RPMI7951 (cell line): Measurements from ENCODE around the gene CEMIP. TPM values are rescaled to one million over a fixed set of nuclear protein-coding genes. Genes with fewer than 3 reads are reported as not detected.

Experiments used
- DNase-seq: peaks from one replicate; pipeline ENCODE4 v3.0.0-alpha.2; 2012; ENCODE audit warnings: low read depth
- total RNA-seq: library from RNA; depleted of rRNA; stranded (reverse); fragments of >200 nt; shearing (Covaris generic); gene quantifications from 2 replicates; pipeline ENCODE4 v1.2.3, GENCODE V29; 2014

The CEMIP gene
- total RNA-seq, 1 experiment from 2014 or later: 1.1 TPM

- DNase-seq: no peak
These were observed 67.1 kb downstream of the CEMIP start for GRCh38 chr15:80846031-80846815.

- DNase-seq: peak; percentile 97
These were observed 70.1 kb downstream of the CEMIP start for GRCh38 chr15:80849308-80849707.

- no peak for DNase-seq
These were observed 71.8 kb downstream of the CEMIP start for GRCh38 chr15:80850941-80851451.

GRCh38 chr15:80852676-80853075, 73.5 kb downstream of the CEMIP start:
- no peak for DNase-seq

GRCh38 chr15:80854104-80854503, 74.9 kb downstream of the CEMIP start:
- DNase-seq: no peak

GRCh38 chr15:80855206-80855605, 76.0 kb downstream of the CEMIP start:
- DNase-seq: no peak

DNA sequence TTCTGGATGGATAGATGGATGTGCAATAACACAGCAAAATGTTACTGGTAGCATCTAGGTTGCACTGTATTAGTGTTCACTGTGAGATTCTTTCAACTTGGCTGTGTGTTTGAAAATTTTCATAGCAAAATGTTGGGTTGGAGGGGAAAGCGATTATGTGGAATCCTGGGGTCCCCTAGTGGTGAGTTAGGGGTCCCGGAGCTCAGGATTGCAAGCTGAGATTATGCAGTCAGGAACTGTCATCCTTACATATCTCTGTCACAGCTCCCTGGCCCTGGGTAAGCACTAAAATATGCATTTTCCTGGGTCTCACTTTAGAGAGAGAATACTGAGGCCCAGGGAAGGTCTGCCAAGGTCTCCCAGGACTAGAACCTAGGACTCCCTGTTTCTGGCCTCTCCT, 77.2 kb downstream of the CEMIP start:
- no peak for DNase-seq

DNA sequence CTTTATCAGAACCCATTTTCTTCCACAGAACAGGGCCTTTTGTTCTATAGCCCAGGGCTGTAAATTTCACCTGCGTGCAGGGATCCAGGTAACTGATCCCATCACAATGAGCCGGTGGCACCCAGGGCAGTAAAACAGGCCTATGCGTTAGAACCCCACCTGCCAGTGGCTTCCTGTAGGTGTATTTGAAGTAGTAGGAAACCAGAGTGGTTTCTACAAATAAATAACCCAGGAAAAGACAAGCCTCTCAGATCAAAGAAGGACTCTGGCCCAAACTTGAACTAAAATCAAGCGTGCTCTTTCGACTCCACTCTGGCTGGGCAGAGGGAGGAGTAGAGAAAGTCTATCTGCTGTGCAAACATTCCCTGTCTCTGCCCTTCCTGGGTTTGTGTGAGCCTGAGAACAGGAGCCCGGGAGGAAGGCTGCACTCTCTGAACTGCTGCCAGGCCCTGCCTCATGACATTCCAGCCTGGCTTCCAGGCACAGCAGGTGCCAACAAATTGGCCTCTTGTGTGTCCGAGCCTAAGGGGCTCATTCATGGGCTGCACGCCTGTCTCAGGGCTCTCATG, 77.7 kb downstream of the CEMIP start:
- DNase-seq: peak; percentile 28

DNA sequence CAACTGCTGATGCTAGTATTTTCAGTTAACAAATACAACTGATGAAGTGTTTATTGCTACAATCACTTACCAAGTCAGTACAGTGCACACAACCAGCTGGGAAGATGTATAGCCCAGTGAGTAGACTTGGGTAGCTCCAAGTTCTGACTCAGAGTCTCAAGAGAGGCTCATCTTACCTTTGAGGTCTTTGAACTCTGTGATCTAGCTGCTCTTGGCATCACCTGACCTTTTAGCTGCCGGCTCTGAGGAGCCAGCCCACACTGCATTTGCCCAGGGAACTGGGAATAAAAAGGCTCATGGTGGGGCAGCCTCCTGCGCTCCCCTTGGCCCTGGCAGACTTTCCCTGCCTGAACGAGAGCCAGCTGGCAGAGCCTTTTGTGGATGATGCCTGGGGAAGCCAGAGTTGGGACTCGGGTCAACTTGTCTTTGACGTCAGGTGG, 82.6 kb downstream of the CEMIP start:
- DNase-seq: no peak

- DNase-seq: no peak
These were observed 85.5 kb downstream of the CEMIP start for GRCh38 chr15:80864666-80865065.

DNA sequence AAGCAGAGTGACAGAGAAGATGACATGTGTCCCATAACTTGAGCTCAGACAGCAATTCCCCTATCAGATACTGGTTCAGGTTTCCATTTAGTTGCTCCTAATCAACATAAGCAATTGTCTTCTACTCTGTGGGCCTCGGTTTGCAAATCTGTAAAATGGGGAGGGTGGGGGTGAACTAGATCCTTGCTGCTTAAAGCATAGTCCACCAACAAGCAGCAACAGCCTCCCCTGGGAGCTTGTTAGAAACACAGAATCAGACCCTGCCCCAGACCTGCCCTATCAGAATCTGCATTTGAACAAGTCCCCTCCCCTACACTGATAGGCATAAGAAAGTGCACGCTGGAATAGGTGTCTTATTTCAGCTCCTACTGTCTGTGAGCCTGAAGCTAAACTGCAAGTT, 87.8 kb downstream of the CEMIP start:
- DNase-seq: no peak

- no peak for DNase-seq
These were observed 91.2 kb downstream of the CEMIP start for GRCh38 chr15:80870366-80870765.

DNA sequence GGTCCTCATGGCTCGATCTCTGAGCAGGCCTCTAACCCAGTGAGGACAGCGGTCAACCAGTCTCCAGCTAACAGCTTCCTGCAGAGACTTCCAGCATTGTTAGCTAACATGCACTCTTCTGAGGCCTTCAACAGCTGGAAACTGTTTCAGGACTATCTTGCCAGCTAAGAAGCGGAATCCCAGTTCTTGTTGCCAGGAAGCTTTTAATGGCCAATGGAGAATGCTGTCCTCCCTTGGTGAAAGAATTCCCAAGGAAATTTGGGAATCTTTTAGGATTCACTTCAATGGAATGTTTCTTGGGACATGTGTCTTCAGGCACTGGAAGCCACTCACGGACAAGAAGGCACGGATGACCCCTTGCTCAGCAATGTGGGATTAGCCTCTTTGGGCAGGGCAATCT, 91.7 kb downstream of the CEMIP start:
- peak; percentile 16 for DNase-seq

GRCh38 chr15:80871858-80872257, 92.7 kb downstream of the CEMIP start:
- no peak for DNase-seq

GRCh38 chr15:80873366-80873952, 94.3 kb downstream of the CEMIP start:
- no peak for DNase-seq

DNA sequence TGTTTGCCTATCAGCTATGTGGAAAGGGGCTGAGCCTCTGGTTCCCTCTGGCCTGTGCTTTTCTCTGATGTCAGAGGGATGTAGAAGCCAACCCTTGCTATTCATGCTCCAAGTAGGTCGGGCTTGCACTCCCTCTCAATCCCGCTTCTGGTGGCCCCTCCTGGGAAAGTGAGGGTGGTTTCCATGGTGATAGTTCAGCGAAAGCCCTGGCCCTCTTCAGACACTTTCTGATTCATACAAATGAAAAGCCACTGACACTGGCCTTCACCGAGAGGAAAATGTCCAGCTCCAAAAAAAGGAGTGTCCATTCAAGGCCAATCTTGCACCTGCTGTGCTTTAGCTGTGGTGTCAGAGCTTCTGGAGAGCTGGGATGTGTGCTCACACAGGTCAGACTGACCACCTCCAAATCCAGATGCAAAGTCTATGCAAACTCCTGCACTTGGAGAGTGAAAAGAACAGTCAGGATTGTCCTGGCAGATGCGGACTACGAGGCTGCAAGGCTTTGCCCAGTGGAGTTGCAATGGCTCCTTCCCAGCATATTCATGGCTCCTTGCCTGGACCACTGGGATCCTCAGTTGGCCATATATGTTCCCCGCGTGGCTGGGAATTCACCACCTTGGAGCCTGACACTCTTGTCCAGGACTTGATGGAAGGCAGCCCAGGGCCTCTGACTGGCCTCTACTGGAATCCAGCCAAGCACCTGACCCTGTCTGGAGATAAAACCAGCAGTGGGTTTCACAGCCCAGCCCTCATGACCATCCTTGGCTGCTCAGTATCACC, 96.6 kb downstream of the CEMIP start:
- DNase-seq: no peak

DNA sequence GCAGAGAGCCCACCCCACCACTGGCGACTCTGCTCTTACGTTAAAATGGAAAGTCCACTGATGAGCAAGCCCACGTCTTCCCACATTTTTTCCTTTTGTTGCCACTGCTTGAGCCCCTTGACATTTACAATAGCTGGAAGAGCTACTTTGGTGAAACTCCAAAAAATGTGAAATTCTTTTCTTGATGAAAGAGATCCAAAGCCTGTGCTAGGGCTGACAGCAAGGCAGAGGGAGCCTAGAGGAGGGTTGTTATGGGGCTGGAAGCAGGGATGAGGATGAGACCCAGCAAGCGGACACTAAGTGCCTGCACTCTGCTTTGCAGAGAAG, 97.1 kb downstream of the CEMIP start:
- no peak for DNase-seq

- no peak for DNase-seq
These were observed 99.2 kb downstream of the CEMIP start for GRCh38 chr15:80878242-80878866.

GRCh38 chr15:80878867-80879250, 99.7 kb downstream of the CEMIP start:
- no peak for DNase-seq

- no peak for DNase-seq
These were observed 100.9 kb downstream of the CEMIP start for GRCh38 chr15:80880086-80880485.

- DNase-seq: no peak
These were observed 104.5 kb downstream of the CEMIP start for GRCh38 chr15:80883641-80884040.

GRCh38 chr15:80885016-80885579, 105.9 kb downstream of the CEMIP start:
- DNase-seq: no peak
